Ishikawa (cell line): ENCODE measurements around the gene GNB3.
A peak's percentile ranks its signal among the peaks of the same experiment; 100 is the strongest.

Source experiments
- CEBPB ChIP-seq: IDR thresholded peaks from 2 replicates; pipeline ENCODE4 v1.6.1; 2012
- EGR1 ChIP-seq: IDR thresholded peaks from 2 replicates; pipeline ENCODE4 v1.6.1; 2012
- EP300 ChIP-seq: IDR thresholded peaks from 2 replicates; pipeline ENCODE4 v1.6.1; 2012; ENCODE audit warnings: borderline replicate concordance
- FOXM1 ChIP-seq: IDR thresholded peaks from 2 replicates; pipeline ENCODE4 v1.6.1; 2012; ENCODE audit warnings: low read depth, borderline replicate concordance
- MAX ChIP-seq: IDR thresholded peaks from 2 replicates; pipeline ENCODE4 v1.6.1; 2012
- NFIC ChIP-seq: IDR thresholded peaks from 2 replicates; pipeline ENCODE4 v1.6.1; 2012
- REST ChIP-seq: IDR thresholded peaks from 2 replicates; pipeline ENCODE4 v1.6.1; 2012; ENCODE audit warnings: low read depth, mild to moderate bottlenecking
- TCF12 ChIP-seq: IDR thresholded peaks from 2 replicates; pipeline ENCODE4 v1.6.1; 2012; ENCODE audit warnings: low read depth
- TEAD4 ChIP-seq: IDR thresholded peaks from 2 replicates; pipeline ENCODE4 v1.6.1; 2012
- YY1 ChIP-seq: IDR thresholded peaks from 2 replicates; pipeline ENCODE4 v1.6.1; 2012; ENCODE audit warnings: low read depth

GRCh38 chr12:6850796-6851152 is 10.0 kb downstream of the GNB3 start:
- TF ChIP-seq FOXM1 (no peak), EGR1 (no peak), EP300 (no peak), REST (no peak), NFIC (no peak), MAX (no peak), TEAD4 (no peak), YY1 (no peak), TCF12 (no peak), CEBPB (0 out of 2 replicates have a peak, but pooled peaks have one; percentile 1)
